Omental fat pad (tissue), 4 donors: ENCODE results near the gene MAP3K5. TPM values are rescaled to one million over a fixed set of nuclear protein-coding genes. Genes with fewer than 3 reads are reported as not detected.

Experiments used
- ATAC-seq: fragments of 150-250 bp; one replicate; pipeline ENCODE4 v1.9.1; 2016; ENCODE audit warnings: mild to moderate bottlenecking, moderate library complexity; ENCODE audit not compliant: low FRiP score
- DNase-seq: peaks from one replicate; pipeline ENCODE4 v3.0.0-alpha.2; 2019; ENCODE audit warnings: low spot score
- total RNA-seq, 4 donors: library from RNA; depleted of rRNA; stranded (reverse); fragments of >200 nt; gene quantifications; one replicate each; pipeline ENCODE4 v1.1.0, GENCODE V29; 2016
- TF ChIP-seq, protein P1 (sequence below), 3 donors: fragments of 450-650 bp; IDR thresholded peaks; one replicate each; pipeline ENCODE4 v1.5.1; 2016 to 2017; ENCODE audit warnings: antibody characterized with exemption in 3 of 3, mild to moderate bottlenecking in 3 of 3, moderate library complexity in 2 of 3

MAP3K5 gene
- total RNA-seq, 4 donors from 2014 or later = 31.4 to 53.0 (median 47.2) TPM

GRCh38 chr6:136541395-136541794 lies 250.9 kb downstream of the MAP3K5 start:
- ATAC-seq = no peak
- TF ChIP-seq, protein P1, sequence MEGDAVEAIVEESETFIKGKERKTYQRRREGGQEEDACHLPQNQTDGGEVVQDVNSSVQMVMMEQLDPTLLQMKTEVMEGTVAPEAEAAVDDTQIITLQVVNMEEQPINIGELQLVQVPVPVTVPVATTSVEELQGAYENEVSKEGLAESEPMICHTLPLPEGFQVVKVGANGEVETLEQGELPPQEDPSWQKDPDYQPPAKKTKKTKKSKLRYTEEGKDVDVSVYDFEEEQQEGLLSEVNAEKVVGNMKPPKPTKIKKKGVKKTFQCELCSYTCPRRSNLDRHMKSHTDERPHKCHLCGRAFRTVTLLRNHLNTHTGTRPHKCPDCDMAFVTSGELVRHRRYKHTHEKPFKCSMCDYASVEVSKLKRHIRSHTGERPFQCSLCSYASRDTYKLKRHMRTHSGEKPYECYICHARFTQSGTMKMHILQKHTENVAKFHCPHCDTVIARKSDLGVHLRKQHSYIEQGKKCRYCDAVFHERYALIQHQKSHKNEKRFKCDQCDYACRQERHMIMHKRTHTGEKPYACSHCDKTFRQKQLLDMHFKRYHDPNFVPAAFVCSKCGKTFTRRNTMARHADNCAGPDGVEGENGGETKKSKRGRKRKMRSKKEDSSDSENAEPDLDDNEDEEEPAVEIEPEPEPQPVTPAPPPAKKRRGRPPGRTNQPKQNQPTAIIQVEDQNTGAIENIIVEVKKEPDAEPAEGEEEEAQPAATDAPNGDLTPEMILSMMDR (IDR thresholded peaks at IDR 0.05) = no peak
- DNase-seq = no peak

DNA sequence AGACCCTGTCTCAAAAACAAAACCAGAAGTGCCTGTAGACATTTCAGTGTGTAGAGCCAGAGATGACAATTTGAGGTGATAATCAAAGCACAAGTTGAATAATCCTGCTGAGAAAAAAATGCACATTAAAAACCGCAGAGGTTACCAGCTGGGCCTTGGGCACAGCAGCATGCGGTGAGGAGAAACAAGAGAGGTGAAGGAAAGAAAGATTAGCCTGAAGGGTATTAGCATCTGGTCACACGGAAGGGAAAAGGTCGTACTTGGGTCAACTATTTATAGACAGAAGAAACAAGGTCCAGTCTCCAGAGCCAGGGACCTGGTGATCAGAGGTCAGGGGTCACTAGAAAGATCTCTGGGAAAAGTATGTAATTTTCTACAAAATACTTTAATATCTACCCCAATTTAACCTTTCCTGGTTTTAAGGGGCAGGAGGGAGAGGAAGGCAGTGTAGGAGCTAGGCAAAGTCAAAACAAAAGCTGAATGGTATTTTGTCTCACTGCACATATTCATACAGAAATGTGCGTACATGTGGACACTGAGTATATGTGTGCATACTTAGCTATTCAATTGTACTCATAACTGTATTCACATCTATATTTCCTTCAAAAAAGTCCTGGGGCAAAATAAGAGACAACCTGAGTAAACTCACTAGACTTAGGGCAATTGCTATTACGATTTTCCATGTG lies 252.2 kb downstream of the MAP3K5 start:
- ATAC-seq (no peak), DNase-seq (no peak)
- TF ChIP-seq, protein P1 (IDR thresholded peaks at IDR 0.05) = no peak

GRCh38 chr6:136538836-136539235 lies 253.4 kb downstream of the MAP3K5 start:
- no peak for DNase-seq
- no peak for ATAC-seq
- TF ChIP-seq, protein P1 (IDR thresholded peaks at IDR 0.05) = no peak

DNA sequence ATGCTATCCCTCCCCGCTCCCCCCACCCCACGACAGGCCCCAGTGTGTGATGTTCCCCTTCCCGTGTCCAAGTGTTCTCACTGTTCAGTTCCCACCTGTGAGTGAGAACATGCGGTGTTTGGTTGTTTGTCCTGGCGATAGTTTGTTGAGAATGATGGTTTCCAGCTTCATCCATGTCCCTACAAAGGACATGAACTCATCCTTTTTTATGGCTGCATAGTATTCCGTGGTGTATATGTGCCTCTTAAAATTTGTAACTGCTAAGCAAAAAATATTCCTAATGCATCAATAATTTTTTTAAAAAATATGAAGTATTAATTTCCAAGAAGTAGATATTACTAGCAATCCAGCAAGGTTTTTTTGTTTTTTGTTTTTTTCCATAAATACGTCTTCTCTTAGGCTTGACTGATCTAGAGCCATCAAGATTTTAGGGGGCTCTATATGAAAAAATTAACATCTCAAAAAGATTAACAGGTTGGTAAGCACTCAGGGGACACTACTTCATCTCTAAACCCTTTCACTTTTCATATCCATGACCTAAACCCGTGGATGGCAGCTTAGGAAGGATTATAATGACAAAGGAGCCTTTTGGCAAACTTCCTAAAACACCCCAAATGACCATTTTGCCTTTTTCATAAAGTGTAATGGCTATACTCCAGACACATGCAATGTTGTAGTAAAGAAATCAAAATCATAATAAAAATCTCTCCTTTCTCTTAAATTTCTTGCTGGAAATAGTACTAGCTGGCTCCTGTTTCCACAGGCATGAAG lies 256.2 kb downstream of the MAP3K5 start:
- no peak for ATAC-seq
- DNase-seq = no peak
- TF ChIP-seq, protein P1 (IDR thresholded peaks at IDR 0.05) = no peak

DNA sequence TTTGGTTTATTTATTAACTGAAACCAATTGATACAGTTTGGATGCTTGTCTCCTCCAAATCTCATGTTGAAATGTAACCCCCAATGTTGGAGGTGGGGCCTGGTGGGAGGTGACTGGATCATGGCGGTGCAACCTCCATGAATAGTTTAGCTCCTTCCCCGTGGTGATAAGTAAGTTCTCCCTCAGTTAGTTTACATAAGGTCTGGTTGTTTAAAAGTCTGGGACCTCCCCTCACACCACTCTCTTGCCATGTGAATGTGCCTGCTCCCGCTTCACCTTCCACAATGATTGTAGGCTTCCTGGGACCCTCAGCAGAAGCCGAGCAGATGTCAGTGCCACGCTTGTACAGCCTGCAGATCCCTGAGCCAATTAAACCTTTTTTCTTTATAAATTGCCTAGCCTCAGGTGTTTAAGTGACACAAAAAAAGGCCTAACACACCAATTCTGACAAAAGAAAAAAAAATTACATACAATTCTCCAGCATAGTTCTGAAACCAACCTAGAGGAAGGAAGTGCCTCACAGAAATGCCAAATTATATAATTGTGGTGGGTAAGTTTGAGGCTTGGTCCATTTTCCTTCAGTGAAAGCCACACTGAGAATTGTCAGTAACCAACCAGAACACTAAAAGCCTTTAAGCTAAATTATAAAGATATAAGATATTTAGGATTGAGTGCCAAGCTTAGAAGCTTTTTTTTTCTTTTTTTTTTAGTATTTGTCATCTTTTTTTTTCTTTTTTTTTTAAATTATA lies 257.1 kb downstream of the MAP3K5 start:
- ATAC-seq = no peak
- DNase-seq = no peak
- TF ChIP-seq, protein P1 (IDR thresholded peaks at IDR 0.05) = no peak

- TF ChIP-seq, protein P1 (IDR thresholded peaks at IDR 0.05) = no peak
- ATAC-seq (no peak), DNase-seq (no peak)
Measured at GRCh38 chr6:136534268-136534667, 258.0 kb downstream of the MAP3K5 start.
